DOHH2 (cell line): ENCODE results near the gene ARL8B.

Experiments used
- EZH2phosphoT487 ChIP-seq: fragments of 200-600 bp; sonication (generic); IDR thresholded peaks from 2 replicates; pipeline ENCODE4 v1.6.1; 2017; ENCODE audit warnings: borderline replicate concordance, mild to moderate bottlenecking, antibody characterized with exemption, low read length, moderate library complexity, mixed read lengths
- TF ChIP-seq, protein P1 (sequence below): fragments of 200-600 bp; sonication (generic); IDR thresholded peaks from one replicate; pipeline ENCODE4 v1.5.1; 2014; ENCODE audit warnings: antibody characterized with exemption, mild to moderate bottlenecking, low read depth, low read length; ENCODE audit not compliant: poor library complexity, severe bottlenecking

- TF ChIP-seq, protein P1, sequence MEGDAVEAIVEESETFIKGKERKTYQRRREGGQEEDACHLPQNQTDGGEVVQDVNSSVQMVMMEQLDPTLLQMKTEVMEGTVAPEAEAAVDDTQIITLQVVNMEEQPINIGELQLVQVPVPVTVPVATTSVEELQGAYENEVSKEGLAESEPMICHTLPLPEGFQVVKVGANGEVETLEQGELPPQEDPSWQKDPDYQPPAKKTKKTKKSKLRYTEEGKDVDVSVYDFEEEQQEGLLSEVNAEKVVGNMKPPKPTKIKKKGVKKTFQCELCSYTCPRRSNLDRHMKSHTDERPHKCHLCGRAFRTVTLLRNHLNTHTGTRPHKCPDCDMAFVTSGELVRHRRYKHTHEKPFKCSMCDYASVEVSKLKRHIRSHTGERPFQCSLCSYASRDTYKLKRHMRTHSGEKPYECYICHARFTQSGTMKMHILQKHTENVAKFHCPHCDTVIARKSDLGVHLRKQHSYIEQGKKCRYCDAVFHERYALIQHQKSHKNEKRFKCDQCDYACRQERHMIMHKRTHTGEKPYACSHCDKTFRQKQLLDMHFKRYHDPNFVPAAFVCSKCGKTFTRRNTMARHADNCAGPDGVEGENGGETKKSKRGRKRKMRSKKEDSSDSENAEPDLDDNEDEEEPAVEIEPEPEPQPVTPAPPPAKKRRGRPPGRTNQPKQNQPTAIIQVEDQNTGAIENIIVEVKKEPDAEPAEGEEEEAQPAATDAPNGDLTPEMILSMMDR, result no peak
- no peak for TF ChIP-seq EZH2phosphoT487
Observed at GRCh38 chr3:5151586-5151985, 29.5 kb downstream of the ARL8B start.
